Glomerular visceral epithelial cell (primary cell): Measurements from ENCODE around the gene MLH3.

Source experiments
- DNase-seq: peaks from one replicate; pipeline ENCODE4 v3.0.0-alpha.2; 2016; ENCODE audit errors: extremely low spot score

The MLH3 gene

GRCh38 chr14:74985028-74985310 lies 66.3 kb downstream of the MLH3 start:
- no peak for DNase-seq

- no peak for DNase-seq
These were observed 66.8 kb downstream of the MLH3 start for GRCh38 chr14:74984236-74985027.

- DNase-seq: no peak
These were observed 67.9 kb downstream of the MLH3 start for GRCh38 chr14:74983343-74983742.

GRCh38 chr14:74982661-74983060 lies 68.6 kb downstream of the MLH3 start:
- DNase-seq: no peak

GRCh38 chr14:74981833-74982232 lies 69.4 kb downstream of the MLH3 start:
- DNase-seq: no peak

- no peak for DNase-seq
These were observed 69.8 kb downstream of the MLH3 start for GRCh38 chr14:74981462-74981782.

- DNase-seq: peak; percentile 82
These were observed 70.4 kb downstream of the MLH3 start for GRCh38 chr14:74980731-74981461.

GRCh38 chr14:74980398-74980730 lies 70.9 kb downstream of the MLH3 start:
- no peak for DNase-seq

- peak; percentile 59 for DNase-seq
These were observed 71.5 kb downstream of the MLH3 start for GRCh38 chr14:74979442-74980397.

GRCh38 chr14:74979029-74979428 lies 72.2 kb downstream of the MLH3 start:
- DNase-seq: no peak

GRCh38 chr14:74978416-74978947 lies 72.8 kb downstream of the MLH3 start:
- DNase-seq: no peak

GRCh38 chr14:74977901-74978385 lies 73.3 kb downstream of the MLH3 start:
- DNase-seq: no peak

- no peak for DNase-seq
These were observed 73.9 kb downstream of the MLH3 start for GRCh38 chr14:74977164-74977900.

- DNase-seq: no peak
These were observed 74.8 kb downstream of the MLH3 start for GRCh38 chr14:74976264-74977113.

- no peak for DNase-seq
These were observed 76.0 kb downstream of the MLH3 start for GRCh38 chr14:74975059-74975810.

- no peak for DNase-seq
These were observed 76.8 kb downstream of the MLH3 start for GRCh38 chr14:74974364-74975058.

GRCh38 chr14:74973905-74974363 lies 77.3 kb downstream of the MLH3 start:
- DNase-seq: no peak

GRCh38 chr14:74973003-74973653 lies 78.1 kb downstream of the MLH3 start:
- peak; percentile 42 for DNase-seq

- DNase-seq: no peak
These were observed 82.5 kb downstream of the MLH3 start for GRCh38 chr14:74968811-74969210.
